ENCODE measurements around the gene GAB2. TPM values are rescaled to one million over a fixed set of nuclear protein-coding genes. Genes with fewer than 3 reads are reported as not detected.
"Not testable (repeated sequence)": the region's sequence is repeated elsewhere in the genome, so short reads cannot be mapped to it uniquely, and the experiment has no call there.

GAB2 gene, protein sequence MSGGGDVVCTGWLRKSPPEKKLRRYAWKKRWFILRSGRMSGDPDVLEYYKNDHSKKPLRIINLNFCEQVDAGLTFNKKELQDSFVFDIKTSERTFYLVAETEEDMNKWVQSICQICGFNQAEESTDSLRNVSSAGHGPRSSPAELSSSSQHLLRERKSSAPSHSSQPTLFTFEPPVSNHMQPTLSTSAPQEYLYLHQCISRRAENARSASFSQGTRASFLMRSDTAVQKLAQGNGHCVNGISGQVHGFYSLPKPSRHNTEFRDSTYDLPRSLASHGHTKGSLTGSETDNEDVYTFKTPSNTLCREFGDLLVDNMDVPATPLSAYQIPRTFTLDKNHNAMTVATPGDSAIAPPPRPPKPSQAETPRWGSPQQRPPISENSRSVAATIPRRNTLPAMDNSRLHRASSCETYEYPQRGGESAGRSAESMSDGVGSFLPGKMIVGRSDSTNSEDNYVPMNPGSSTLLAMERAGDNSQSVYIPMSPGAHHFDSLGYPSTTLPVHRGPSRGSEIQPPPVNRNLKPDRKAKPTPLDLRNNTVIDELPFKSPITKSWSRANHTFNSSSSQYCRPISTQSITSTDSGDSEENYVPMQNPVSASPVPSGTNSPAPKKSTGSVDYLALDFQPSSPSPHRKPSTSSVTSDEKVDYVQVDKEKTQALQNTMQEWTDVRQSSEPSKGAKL
- total RNA-seq, result 10 to 100 TPM in 1 of 2 donors, 1 to 10 TPM in 1; 6.5 to 11.4 TPM

- Mint-ChIP-seq H3K4me1 (peaks cover 20% of the 10 kb centered on the region), H3K36me3 (ENCODE audit: low read depth) (no peaks in the 10 kb centered on the region), H3K9me3 (no peaks in the 10 kb centered on the region), H3K27ac (peak within 1 kb of the TSS; percentile 89), H3K27me3 (peaks cover 13% of the 10 kb centered on the region), H3K4me3 (peak within 1 kb of the TSS; percentile 87)
- peak; percentile 81 for ATAC-seq (replicated peaks)
These were observed at the start of gene GAB2 for GRCh38 chr11:78417175-78417887. TSS of gene GAB2 (minus strand) at chr11:78417820. CDS start at chr11:78417720, 100 bp downstream.

- Mint-ChIP-seq H3K4me3 (no peak overlapping the region), H3K9me3 (no peaks in the 10 kb centered on the region)
These were observed 49.8 kb upstream of the GAB2 start for GRCh38 chr11:78467370-78467769.

GRCh38 chr11:78465169-78465942 is 47.7 kb upstream of the GAB2 start:
- Mint-ChIP-seq H3K9me3 (no peaks in the 10 kb centered on the region), H3K4me3 (peak overlapping the region; percentile 72), H3K27ac (peak overlapping the region; percentile 93), H3K4me1 (peaks cover 10% of the 10 kb centered on the region), H3K27me3 (no peaks in the 10 kb centered on the region), H3K36me3 (ENCODE audit: low read depth) (peaks cover 40% of the 10 kb centered on the region)
- peak; percentile 100 for ATAC-seq (replicated peaks)

More at GRCh38 chr11:78467370-78467769, 49.8 kb upstream of the GAB2 start:
- Mint-ChIP-seq H3K36me3 (ENCODE audit: low read depth) (peaks cover 22% of the 10 kb centered on the region), H3K27ac (no peak overlapping the region), H3K27me3 (no peaks in the 10 kb centered on the region), H3K4me1 (peaks cover 10% of the 10 kb centered on the region)
- no peak for ATAC-seq (replicated peaks)

DNA sequence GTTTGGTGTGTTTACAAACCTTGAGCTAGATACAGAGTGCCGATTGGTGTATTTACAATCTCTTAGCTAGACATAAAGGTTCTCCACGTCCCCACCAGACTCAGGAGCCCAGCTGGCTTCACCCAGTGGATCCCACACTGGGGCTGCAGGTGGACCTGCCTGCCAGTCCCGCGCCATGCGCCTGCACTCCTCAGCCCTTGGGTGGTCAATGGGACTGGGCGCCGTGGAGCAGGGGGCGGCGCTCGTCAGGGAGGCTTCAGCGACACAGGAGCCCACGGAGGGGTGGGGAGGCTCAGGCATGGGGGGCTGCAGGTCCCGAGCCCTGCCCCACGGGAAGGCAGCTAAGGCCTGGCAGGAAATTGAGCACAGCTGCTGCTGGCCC is 47.2 kb upstream of the GAB2 start:
- H3K4me1 Mint-ChIP-seq; H3K27me3 Mint-ChIP-seq; H3K9me3 Mint-ChIP-seq; ATAC-seq (replicated peaks); H3K27ac Mint-ChIP-seq: not testable (repeated sequence)
- H3K4me3 Mint-ChIP-seq, result peak overlapping the region; percentile 72
- H3K36me3 Mint-ChIP-seq (ENCODE audit: low read depth), result peaks cover 45% of the 10 kb centered on the region

GRCh38 chr11:78460471-78460870 is 42.9 kb upstream of the GAB2 start:
- ATAC-seq (replicated peaks), result peak; percentile 30
- Mint-ChIP-seq H3K27ac (peak overlapping the region; percentile 4), H3K36me3 (ENCODE audit: low read depth) (peaks cover 64% of the 10 kb centered on the region), H3K27me3 (no peaks in the 10 kb centered on the region), H3K4me1 (peaks cover 4% of the 10 kb centered on the region), H3K4me3 (no peak overlapping the region), H3K9me3 (no peaks in the 10 kb centered on the region)

GRCh38 chr11:78459738-78460137 is 42.1 kb upstream of the GAB2 start:
- H3K27ac Mint-ChIP-seq, result no peak overlapping the region
- no peaks in the 10 kb centered on the region for H3K9me3 Mint-ChIP-seq
- no peak overlapping the region for H3K4me3 Mint-ChIP-seq
- no peaks in the 10 kb centered on the region for H3K27me3 Mint-ChIP-seq
- ATAC-seq (replicated peaks), result no peak
- peaks cover 60% of the 10 kb centered on the region for H3K36me3 Mint-ChIP-seq (ENCODE audit: low read depth)
- H3K4me1 Mint-ChIP-seq, result no peaks in the 10 kb centered on the region

DNA sequence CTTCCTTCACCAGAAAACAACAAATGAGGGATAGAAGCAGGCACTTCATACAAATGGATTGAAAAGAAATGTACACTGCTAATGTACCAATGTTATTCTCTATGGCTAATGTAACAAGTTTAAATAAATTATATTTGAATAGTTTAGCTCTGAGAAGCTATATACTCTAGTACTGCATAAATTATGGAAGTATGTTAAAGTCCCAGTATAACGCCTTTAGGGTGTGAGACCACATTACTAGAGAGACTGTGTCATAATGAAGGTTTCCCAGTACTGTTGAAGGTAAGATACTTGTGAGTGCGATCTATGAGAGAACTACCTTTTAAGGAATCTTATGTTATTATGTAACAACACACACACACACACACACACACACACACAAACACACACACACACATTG is 39.8 kb upstream of the GAB2 start:
- ATAC-seq (replicated peaks), result no peak
- Mint-ChIP-seq H3K27ac (no peak overlapping the region), H3K4me3 (no peak overlapping the region), H3K4me1 (peaks cover 5% of the 10 kb centered on the region), H3K36me3 (ENCODE audit: low read depth) (peaks cover 49% of the 10 kb centered on the region), H3K9me3 (no peaks in the 10 kb centered on the region), H3K27me3 (no peaks in the 10 kb centered on the region)

- peak overlapping the region; percentile 13 for H3K27ac Mint-ChIP-seq
- H3K4me1 Mint-ChIP-seq, result peaks cover 5% of the 10 kb centered on the region
- no peak for ATAC-seq (replicated peaks)
- no peak overlapping the region for H3K4me3 Mint-ChIP-seq
- peaks cover 12% of the 10 kb centered on the region for H3K36me3 Mint-ChIP-seq (ENCODE audit: low read depth)
- H3K27me3 Mint-ChIP-seq, result no peaks in the 10 kb centered on the region
- no peaks in the 10 kb centered on the region for H3K9me3 Mint-ChIP-seq
These were observed 35.7 kb upstream of the GAB2 start for GRCh38 chr11:78453140-78453935.

DNA sequence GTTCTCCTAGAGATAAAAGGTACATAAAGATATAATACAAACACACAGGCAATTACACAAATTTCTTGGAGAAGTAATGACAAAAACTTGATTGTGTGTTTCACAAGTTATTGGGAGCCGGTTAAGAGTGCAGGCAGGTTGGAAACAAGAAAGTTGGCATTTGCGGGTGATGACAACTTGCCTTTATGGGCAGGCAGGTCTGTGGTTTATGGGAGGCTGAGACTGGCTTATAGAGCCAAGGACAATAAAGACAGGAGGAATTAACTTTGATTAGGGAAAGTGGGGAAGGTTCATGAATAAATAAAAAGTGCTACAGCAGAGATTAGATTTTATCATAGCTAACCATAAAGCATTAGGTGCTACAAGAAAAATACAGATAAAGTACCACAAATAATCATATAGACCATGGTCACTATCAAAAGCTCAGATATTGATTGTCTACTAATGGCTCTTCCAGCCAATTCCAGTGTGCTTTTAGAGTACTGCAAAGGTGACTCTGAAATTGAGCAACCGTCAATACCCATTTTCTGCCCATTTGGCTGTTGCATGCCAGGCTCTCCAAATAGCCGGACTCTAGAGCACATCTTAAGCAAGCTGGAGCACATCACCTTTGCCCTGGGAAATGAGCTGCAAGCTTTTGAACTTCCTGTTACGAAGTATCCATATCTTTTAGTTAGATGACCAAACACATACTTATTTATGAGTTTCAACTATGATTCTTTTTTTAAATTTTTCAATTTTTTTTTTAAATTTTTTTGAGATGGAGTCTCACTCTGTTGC is 33.9 kb upstream of the GAB2 start:
- Mint-ChIP-seq H3K9me3 (no peaks in the 10 kb centered on the region), H3K4me1 (peaks cover 5% of the 10 kb centered on the region), H3K36me3 (ENCODE audit: low read depth) (peaks cover 2% of the 10 kb centered on the region)

GRCh38 chr11:78450866-78451265 is 33.2 kb upstream of the GAB2 start:
- no peaks in the 10 kb centered on the region for H3K27me3 Mint-ChIP-seq
- H3K4me3 Mint-ChIP-seq, result no peak overlapping the region
- peaks cover 5% of the 10 kb centered on the region for H3K4me1 Mint-ChIP-seq
- peak overlapping the region; percentile 9 for H3K27ac Mint-ChIP-seq
- ATAC-seq (replicated peaks), result no peak
- H3K9me3 Mint-ChIP-seq, result no peaks in the 10 kb centered on the region
- H3K36me3 Mint-ChIP-seq (ENCODE audit: low read depth), result no peaks in the 10 kb centered on the region

More for the DNA sequence above, 33.9 kb upstream of the GAB2 start:
- Mint-ChIP-seq H3K4me3 (no peak overlapping the region), H3K27me3 (no peaks in the 10 kb centered on the region), H3K27ac (no peak overlapping the region)
- ATAC-seq (replicated peaks), result no peak

GRCh38 chr11:78449866-78450265 is 32.2 kb upstream of the GAB2 start:
- Mint-ChIP-seq H3K36me3 (ENCODE audit: low read depth) (no peaks in the 10 kb centered on the region), H3K9me3 (no peaks in the 10 kb centered on the region), H3K4me3 (no peak overlapping the region), H3K27ac (no peak overlapping the region), H3K27me3 (no peaks in the 10 kb centered on the region), H3K4me1 (peaks cover 5% of the 10 kb centered on the region)
- ATAC-seq (replicated peaks), result no peak

- Mint-ChIP-seq H3K4me3 (no peak overlapping the region), H3K27ac (no peak overlapping the region), H3K27me3 (no peaks in the 10 kb centered on the region), H3K4me1 (no peaks in the 10 kb centered on the region), H3K9me3 (no peaks in the 10 kb centered on the region), H3K36me3 (ENCODE audit: low read depth) (peaks cover 26% of the 10 kb centered on the region)
- no peak for ATAC-seq (replicated peaks)
These were observed 28.6 kb upstream of the GAB2 start for GRCh38 chr11:78446210-78446609.

- Mint-ChIP-seq H3K4me3 (no peak overlapping the region), H3K27me3 (no peaks in the 10 kb centered on the region), H3K4me1 (no peaks in the 10 kb centered on the region), H3K9me3 (no peaks in the 10 kb centered on the region), H3K36me3 (ENCODE audit: low read depth) (peaks cover 33% of the 10 kb centered on the region), H3K27ac (no peak overlapping the region)
- no peak for ATAC-seq (replicated peaks)
These were observed 27.1 kb upstream of the GAB2 start for GRCh38 chr11:78444726-78445125.
